Erythroblast (primary cell): ENCODE measurements around the gene GREB1.

Source experiments
- DNase-seq, 2 experiments: peaks; one replicate each; lab custom pipeline; 2025; lab: John Stamatoyannopoulos, UW
- GATA1 ChIP-seq: IDR thresholded peaks from 2 replicates; pipeline ENCODE4 v1.6.1; 2011; ENCODE audit warnings: low read depth, mild to moderate bottlenecking, control low read depth, low read length, moderate library complexity
- POLR2A ChIP-seq: IDR thresholded peaks from 2 replicates; pipeline ENCODE4 v1.6.1; 2011; ENCODE audit warnings: mild to moderate bottlenecking, low read length

Gene GREB1

GRCh38 chr2:11681722-11682589 is 148.1 kb downstream of the GREB1 start:
- peak; percentile 23 to 59 for DNase-seq
- no peak for TF ChIP-seq GATA1
- no peak for TF ChIP-seq POLR2A

GRCh38 chr2:11682590-11682915 is 148.7 kb downstream of the GREB1 start:
- DNase-seq = no peak
- TF ChIP-seq GATA1 (no peak), POLR2A (no peak)

DNA sequence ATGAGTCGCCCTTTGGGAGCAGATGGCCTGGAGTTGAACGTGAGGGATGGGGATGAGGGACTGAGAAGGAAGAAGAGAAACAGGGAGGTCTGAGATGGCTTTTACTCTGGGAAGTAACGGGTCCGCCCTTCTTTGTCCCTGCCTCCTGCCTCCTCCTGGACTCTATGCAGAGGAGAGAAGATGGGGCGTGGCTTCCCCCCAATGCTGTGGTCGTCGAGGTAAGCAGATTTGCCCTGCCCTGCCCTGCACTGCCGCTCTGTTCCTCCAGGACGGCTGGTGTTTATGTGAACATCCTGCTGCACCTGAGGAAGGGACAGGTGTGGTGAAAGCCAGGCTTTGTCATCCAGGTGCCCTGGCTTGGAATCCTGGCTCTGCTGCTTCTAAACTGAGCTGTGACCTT is 149.6 kb downstream of the GREB1 start:
- TF ChIP-seq POLR2A (no peak), GATA1 (no peak)
- no peak for DNase-seq

DNA sequence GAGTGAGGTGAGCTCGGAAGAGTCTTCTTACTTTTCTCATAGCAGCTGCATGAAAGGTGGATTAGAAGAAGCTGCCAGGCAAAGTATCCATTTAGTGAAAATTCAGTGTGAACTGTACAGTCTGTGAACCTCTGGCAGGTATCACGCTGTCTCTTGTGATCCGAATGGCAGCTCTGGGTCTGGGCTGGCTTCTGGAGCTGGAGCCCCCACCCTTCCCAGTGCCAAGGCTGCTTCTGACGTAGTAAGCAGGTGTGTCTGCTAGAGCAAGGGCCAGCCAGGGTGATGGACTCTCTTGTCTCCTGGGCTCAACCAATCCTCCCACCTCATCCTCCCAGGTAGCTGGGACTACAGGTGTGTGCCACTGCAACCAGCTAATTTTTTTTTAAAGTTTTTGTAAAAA is 150.1 kb downstream of the GREB1 start:
- no peak for DNase-seq
- TF ChIP-seq POLR2A (no peak), GATA1 (no peak)

DNA sequence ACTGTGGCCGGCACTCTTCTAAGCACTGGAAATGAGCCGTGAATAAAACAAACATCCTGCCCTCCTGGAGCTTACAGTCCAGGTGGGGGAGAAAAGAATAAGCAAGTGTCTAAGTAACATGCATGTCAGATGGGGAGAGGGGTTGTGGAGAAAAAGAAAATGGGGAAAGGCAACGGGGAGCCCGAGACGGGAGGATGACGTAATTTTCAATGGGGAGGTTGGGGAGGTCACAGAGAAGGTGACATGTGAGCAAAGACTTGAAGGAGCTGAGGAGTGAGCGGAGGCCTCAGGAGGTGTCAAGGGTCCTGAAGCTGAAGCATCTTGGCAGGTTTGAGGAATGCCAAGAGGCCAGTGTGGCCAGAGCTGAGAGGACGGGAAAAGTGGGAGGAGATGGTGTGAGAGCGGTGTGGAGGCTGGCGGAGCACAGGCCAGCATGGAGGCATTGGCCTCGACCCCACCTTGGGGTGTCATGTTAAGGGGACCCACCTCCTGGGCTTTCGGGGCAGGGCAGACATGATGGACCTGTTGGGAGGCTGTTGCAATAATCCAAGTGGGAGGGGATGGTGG is 151.1 kb downstream of the GREB1 start:
- DNase-seq = no peak
- no peak for TF ChIP-seq POLR2A
- TF ChIP-seq GATA1 = no peak

GRCh38 chr2:11685906-11686470 is 152.1 kb downstream of the GREB1 start:
- DNase-seq = no peak
- TF ChIP-seq POLR2A = no peak
- TF ChIP-seq GATA1 = no peak

- TF ChIP-seq POLR2A = no peak
- TF ChIP-seq GATA1 = no peak
- no peak for DNase-seq
These were observed 153.9 kb downstream of the GREB1 start for GRCh38 chr2:11687736-11688135.

DNA sequence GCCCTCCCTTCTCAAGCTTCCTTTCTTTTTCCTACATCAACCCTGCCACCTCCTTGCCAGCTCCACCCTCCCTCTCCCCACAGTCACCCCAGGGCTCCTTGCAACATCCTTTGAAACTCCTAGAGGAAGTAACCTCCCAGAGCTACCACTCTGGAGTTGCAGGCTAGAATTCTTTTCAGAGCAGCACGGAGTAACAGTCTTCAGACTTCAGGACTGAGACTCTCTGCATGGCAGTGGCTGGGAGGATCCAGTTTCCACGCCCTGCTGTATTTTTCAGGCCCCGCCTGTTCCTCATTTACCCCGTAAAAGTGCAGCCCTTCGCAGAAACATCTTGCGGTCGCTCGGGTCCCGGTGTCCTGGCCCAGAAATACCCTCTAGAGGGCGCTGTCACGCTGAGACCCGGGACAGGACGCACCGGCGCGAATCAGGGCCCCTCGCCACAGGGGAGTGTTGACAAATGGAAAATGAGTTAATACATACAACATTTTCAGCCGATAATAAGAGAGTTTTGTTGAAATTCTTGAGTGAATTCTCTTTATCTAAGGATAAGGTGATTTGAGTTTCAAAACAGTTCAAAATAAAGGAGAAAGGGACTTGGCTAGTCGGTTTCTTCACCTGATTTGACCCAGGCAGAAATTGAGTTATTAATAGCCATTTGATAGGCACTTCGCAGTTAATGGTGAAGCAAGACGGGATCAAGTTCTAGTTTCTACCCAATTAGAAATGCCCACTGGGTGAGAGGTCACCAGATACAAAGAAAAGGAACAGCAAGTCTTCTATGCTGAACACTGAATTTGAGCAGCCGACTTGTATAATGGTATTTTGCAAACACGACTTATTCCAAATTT is 154.6 kb downstream of the GREB1 start:
- TF ChIP-seq GATA1 = no peak
- TF ChIP-seq POLR2A = peak; percentile 24
- peak; percentile 76 to 81 for DNase-seq

- no peak for TF ChIP-seq POLR2A
- no peak for TF ChIP-seq GATA1
- DNase-seq = no peak
These were observed 157.3 kb downstream of the GREB1 start for GRCh38 chr2:11691076-11691660.
